Stimulated activated CD4-positive, alpha-beta T cell treated with anti-CD3 and anti-CD28 coated beads, Interleukin-15, amount 100 ng/mL, for 48 hours (primary cell): Measurements from ENCODE around the gene LPGAT1.
"Not testable (repeated sequence)": the region's sequence is repeated elsewhere in the genome, so short reads cannot be mapped to it uniquely, and the experiment has no call there.

Experiments
- DNase-seq, 2 donors: peaks; one replicate each; pipeline ENCODE4 v3.0.0-alpha.2; 2020; ENCODE audit warnings: low read depth in 2 of 2

Gene LPGAT1

GRCh38 chr1:211735208-211736170, 95.1 kb downstream of the LPGAT1 start:
- DNase-seq: no peak

GRCh38 chr1:211734791-211735190, 95.8 kb downstream of the LPGAT1 start:
- no peak for DNase-seq

GRCh38 chr1:211734359-211734758, 96.2 kb downstream of the LPGAT1 start:
- DNase-seq: no peak

- DNase-seq: no peak
Observed at GRCh38 chr1:211732293-211732980, 98.1 kb downstream of the LPGAT1 start.

- no peak for DNase-seq
Observed at GRCh38 chr1:211731456-211732292, 98.9 kb downstream of the LPGAT1 start.

- DNase-seq: no peak
Observed at GRCh38 chr1:211730347-211730746, 100.2 kb downstream of the LPGAT1 start.

- DNase-seq: no peak
Observed at GRCh38 chr1:211729238-211729637, 101.3 kb downstream of the LPGAT1 start.

- no peak for DNase-seq
Observed at GRCh38 chr1:211726467-211726995, 104.0 kb downstream of the LPGAT1 start.

- DNase-seq: no peak
Observed at GRCh38 chr1:211724687-211725196, 105.8 kb downstream of the LPGAT1 start.

- no peak for DNase-seq
Observed at GRCh38 chr1:211723273-211723672, 107.3 kb downstream of the LPGAT1 start.

GRCh38 chr1:211722277-211723175, 108.0 kb downstream of the LPGAT1 start:
- DNase-seq: no peak

GRCh38 chr1:211716555-211716954, 114.0 kb downstream of the LPGAT1 start:
- not testable (repeated sequence) for DNase-seq

- DNase-seq: no peak
Observed at GRCh38 chr1:211715971-211716370, 114.6 kb downstream of the LPGAT1 start.

- DNase-seq: no peak
Observed at GRCh38 chr1:211714154-211714553, 116.4 kb downstream of the LPGAT1 start.

GRCh38 chr1:211713231-211713630, 117.3 kb downstream of the LPGAT1 start:
- no peak for DNase-seq

- DNase-seq: no peak
Observed at GRCh38 chr1:211711315-211711705, 119.3 kb downstream of the LPGAT1 start.

- DNase-seq: no peak
Observed at GRCh38 chr1:211710566-211711314, 119.8 kb downstream of the LPGAT1 start.

GRCh38 chr1:211708926-211709325, 121.6 kb downstream of the LPGAT1 start:
- DNase-seq: no peak

- no peak for DNase-seq
Observed at GRCh38 chr1:211708006-211708405, 122.6 kb downstream of the LPGAT1 start.
